ENCODE results near the gene FRMD5. TPM values are rescaled to one million over a fixed set of nuclear protein-coding genes. Genes with fewer than 3 reads are reported as not detected.
"Not testable (repeated sequence)": the region's sequence is repeated elsewhere in the genome, so short reads cannot be mapped to it uniquely, and the experiment has no call there.

FRMD5 gene
- total RNA-seq, 4 donors from 2014 or later: 2.9 to 5.4 (median 3.8) TPM

DNA sequence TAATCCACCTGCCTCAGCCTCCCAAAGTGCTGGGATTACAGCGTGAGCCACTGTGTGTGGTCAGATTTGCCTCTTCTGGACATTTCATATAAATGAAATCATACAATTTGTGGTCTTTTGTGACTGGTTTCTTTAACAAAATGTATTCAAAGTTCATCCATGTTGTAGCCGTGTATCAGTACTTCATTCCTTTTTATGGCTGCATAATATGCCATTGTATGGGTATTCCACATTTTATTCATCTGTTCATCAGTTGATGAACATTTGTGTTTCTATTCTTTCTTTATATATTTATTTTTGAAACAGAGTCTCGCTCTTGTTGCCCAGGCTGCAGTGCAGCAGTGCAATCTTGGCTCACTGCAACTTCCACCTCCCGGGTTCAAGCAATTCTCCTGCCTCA lies 342.5 kb downstream of the FRMD5 start:
- H3K4me1 ChIP-seq: no peaks in the 10 kb centered on the region
- TF ChIP-seq POLR2A (IDR thresholded peaks at IDR 0.05): no peak
- WGBS, 2 donors: 97 to 98% methylated on average over 4 of the region's 4 CpGs
- H3K36me3 ChIP-seq: peaks cover 0 to 41% (median 0%) of the 10 kb centered on the region in 3 donors
- H3K4me3 ChIP-seq: no peak overlapping the region
- no peaks in the 10 kb centered on the region for H3K27me3 ChIP-seq
- no peaks in the 10 kb centered on the region for H3K9me3 ChIP-seq
- DNase-seq (ENCODE audit: low spot score in 2 of 2): no peak
- H3K27ac ChIP-seq: no peak overlapping the region

- no peak for TF ChIP-seq POLR2A (IDR thresholded peaks at IDR 0.05)
- TF ChIP-seq CTCF (IDR thresholded peaks at IDR 0.05): no peak
- TF ChIP-seq EP300 (IDR thresholded peaks at IDR 0.05): no peak
- H3K36me3 ChIP-seq: peaks cover 0 to 50% (median 0%) of the 10 kb centered on the region in 3 donors
Observed at GRCh38 chr15:43851251-43851650, 343.8 kb downstream of the FRMD5 start.

DNA sequence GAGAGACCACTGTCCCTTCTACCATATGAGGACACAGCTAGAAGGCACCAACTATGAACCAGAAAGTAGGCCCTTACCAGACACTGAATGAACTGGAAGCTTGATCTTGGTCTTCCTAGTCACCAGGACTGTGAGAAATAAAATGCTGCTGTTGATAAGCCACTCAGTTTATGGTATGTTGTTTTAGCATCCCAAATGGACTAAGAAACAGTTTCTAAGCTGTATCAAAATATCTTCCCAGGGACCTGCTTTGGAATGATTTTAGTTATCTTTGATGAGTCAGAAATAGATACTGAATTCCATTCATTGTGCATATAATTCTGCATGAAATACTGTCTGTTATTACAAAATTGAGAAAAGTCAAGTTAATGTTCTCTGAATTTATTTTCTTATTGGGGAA lies 349.6 kb downstream of the FRMD5 start:
- no peaks in the 10 kb centered on the region for H3K27me3 ChIP-seq
- TF ChIP-seq POLR2A (IDR thresholded peaks at IDR 0.05) (no peak), EP300 (IDR thresholded peaks at IDR 0.05) (no peak), CTCF (IDR thresholded peaks at IDR 0.05) (no peak)
- peaks cover 0 to 47% (median 0%) of the 10 kb centered on the region in 3 donors for H3K36me3 ChIP-seq
- DNase-seq (ENCODE audit: low spot score in 2 of 2): no peak
- H3K9me3 ChIP-seq: no peaks in the 10 kb centered on the region
- H3K4me1 ChIP-seq: no peaks in the 10 kb centered on the region
- H3K27ac ChIP-seq: no peak overlapping the region
- H3K4me3 ChIP-seq: no peak overlapping the region

More at GRCh38 chr15:43851251-43851650, 343.8 kb downstream of the FRMD5 start:
- no peaks in the 10 kb centered on the region for H3K9me3 ChIP-seq
- DNase-seq (ENCODE audit: low spot score in 2 of 2): no peak
- no peaks in the 10 kb centered on the region for H3K4me1 ChIP-seq
- no peak overlapping the region for H3K4me3 ChIP-seq
- 97 to 98% methylated on average over 3 of the region's 3 CpGs for WGBS, 2 donors
- no peaks in the 10 kb centered on the region for H3K27me3 ChIP-seq
- no peak overlapping the region for H3K27ac ChIP-seq

DNA sequence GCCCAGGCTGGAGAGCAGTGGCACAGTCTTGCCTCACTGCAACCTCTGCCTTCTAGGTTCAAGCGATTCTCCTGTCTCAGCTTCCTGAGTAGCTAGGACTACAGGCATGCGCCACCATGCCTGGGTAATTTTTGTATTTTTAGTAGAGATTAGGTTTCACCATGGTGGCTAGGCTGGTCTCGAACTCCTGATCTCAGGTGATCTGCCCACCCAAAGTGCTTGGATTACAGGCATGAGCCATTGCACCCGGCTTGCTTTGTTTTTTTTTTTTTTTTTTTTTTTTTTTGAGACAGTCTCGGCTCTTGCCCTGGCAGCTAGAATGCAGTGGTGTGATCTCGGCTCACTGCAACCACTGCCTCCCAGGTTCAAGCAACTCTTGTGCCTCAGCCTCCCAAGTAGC lies 362.6 kb downstream of the FRMD5 start:
- H3K9me3 ChIP-seq; DNase-seq (ENCODE audit: low spot score in 2 of 2); H3K27me3 ChIP-seq; H3K27ac ChIP-seq; H3K4me3 ChIP-seq; H3K4me1 ChIP-seq: not testable (repeated sequence)
- WGBS, 2 donors: 89 to 90% methylated on average over 6 of the region's 6 CpGs
- peaks cover 0 to 29% (median 0%) of the 10 kb centered on the region in 3 donors for H3K36me3 ChIP-seq

DNA sequence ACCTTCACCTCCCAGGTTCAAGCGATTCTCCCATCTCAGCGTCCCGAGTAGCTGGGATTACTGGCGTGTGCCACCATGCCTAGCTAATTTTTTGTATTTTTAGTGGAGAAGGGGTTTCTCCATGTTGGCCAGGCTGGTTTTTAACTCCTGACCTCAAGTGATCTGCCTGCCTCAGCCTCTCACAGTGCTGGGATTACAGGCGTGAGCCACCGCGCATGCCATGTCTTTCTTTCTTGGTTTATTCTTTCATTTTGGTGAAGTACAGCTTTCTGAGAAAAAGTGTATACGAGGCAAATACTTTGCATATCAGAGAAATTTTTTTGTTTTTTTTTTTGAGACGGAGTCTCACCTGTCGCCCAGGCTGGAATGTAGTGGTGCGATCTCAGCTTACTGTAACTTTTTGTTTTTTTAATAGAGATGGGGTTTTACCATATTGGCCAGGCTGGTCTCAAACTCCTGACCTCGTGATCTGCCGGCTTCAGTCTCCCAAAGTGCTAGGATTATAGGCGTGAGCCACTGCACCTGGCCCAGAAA lies 363.5 kb downstream of the FRMD5 start:
- peaks cover 0 to 27% (median 0%) of the 10 kb centered on the region in 3 donors for H3K36me3 ChIP-seq
- not testable (repeated sequence) for DNase-seq (ENCODE audit: low spot score in 2 of 2)
- WGBS, 2 donors: 93 to 94% methylated on average over 14 of the region's 14 CpGs

DNA sequence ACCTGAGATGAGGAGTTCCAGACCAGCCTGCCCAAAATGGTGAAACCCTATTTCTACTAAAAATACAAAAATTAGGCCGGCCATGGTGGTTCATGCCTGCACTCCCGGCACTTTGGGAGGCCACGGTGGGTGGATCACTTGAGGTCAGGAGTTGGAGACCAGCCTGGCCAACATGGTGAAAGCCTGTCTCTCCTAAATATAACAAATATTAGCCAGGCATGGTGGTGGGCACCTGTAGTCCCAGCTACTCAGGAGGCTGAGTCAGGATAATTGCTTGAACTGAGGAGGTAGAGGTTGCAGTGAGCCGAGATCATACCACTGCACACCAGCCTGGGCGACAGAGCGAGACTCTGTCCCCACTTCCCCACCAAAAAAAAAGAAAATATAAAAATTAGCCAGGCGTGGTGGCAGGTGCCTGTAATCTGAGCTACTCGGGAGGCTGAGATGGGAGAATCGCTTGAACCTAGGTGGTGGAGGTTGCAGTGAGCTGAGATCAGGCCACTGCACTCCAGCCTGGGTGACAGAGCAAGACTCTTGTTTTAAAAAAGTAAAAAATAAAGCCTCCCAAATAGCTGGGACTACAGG lies 364.3 kb downstream of the FRMD5 start:
- H3K9me3 ChIP-seq; H3K27ac ChIP-seq; H3K27me3 ChIP-seq; H3K4me3 ChIP-seq; DNase-seq (ENCODE audit: low spot score in 2 of 2): not testable (repeated sequence)
- peaks cover 0 to 19% (median 0%) of the 10 kb centered on the region in 3 donors for H3K36me3 ChIP-seq
- 90 to 96% methylated on average over 9 of the region's 9 CpGs for WGBS, 2 donors
- H3K4me1 ChIP-seq: peaks cover 0 to 21% (median 13%) of the 10 kb centered on the region in 4 donors

More for the DNA sequence above, 363.5 kb downstream of the FRMD5 start:
- not testable (repeated sequence) for H3K27ac ChIP-seq, H3K27me3 ChIP-seq, H3K4me3 ChIP-seq, H3K9me3 ChIP-seq
- peaks cover 0 to 15% (median 9%) of the 10 kb centered on the region in 4 donors for H3K4me1 ChIP-seq

DNA sequence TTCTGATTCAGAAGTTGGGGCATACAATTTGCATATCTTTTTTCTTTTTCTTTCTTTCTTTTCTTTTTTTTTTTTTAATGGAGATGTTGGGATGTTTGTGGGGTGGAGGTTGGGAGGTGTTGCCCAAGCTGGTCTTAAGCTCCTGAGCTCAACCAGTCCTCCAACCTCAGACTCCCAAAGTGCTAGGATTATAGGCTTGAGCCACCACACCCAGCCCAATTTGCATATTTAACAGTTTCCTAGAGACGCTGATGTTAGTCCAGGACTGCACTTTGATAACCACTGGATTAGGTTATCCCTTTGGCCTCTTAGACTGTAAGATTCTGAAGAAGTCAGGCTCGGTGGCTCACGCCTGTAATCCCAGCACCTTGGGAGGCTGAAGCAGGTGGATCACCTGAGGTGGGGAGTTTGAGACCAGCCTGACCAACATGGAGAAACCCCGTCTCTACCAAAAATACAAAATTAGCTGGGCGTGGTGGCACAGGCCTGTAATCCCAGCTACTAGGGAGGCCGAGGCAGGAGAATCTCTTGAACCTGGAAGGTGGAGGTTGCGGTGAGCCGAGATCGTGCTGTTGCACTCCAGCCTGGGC lies 365.0 kb downstream of the FRMD5 start:
- Histone ChIP-seq H3K36me3 (peaks cover 0 to 12% (median 0%) of the 10 kb centered on the region in 3 donors), H3K4me1 (peaks cover 0 to 25% (median 13%) of the 10 kb centered on the region in 4 donors)
- not testable (repeated sequence) for H3K4me3 ChIP-seq; DNase-seq (ENCODE audit: low spot score in 2 of 2); H3K9me3 ChIP-seq; H3K27ac ChIP-seq; H3K27me3 ChIP-seq
- 92 to 96% methylated on average over 9 of the region's 9 CpGs for WGBS, 2 donors
